B cell (primary cell): Measurements from ENCODE around the gene WASF2. TPM values are rescaled to one million over a fixed set of nuclear protein-coding genes. Genes with fewer than 3 reads are reported as not detected.

Source experiments
- ATAC-seq: fragments of 200-7000 bp; cut with Tn5 transposase; one replicate; pipeline ENCODE4 v1.10.0; 2021; ENCODE audit warnings: low read depth, mild to moderate bottlenecking, moderate number of reproducible peaks, moderate library complexity
- CTCF ChIA-PET: fragments of 350-600 bp; sonication (Branson Sonifier 250); formaldehyde crosslinking; loops from one replicate; lab custom pipeline; 2021; ENCODE audit warnings: antibody characterized with exemption, inconsistent platforms; lab: Charles Lee
- POLR2A ChIA-PET: fragments of 350-600 bp; sonication (Branson Sonifier 250); formaldehyde crosslinking; loops from one replicate; lab custom pipeline; 2021; ENCODE audit warnings: antibody characterized with exemption; lab: Charles Lee
- DNase-seq: peaks from one replicate; pipeline ENCODE4 v3.0.0; 2013
- H2AFZ ChIP-seq: 2 replicates; pipeline ENCODE4 v1.6.1; 2012; ENCODE audit warnings: mild to moderate bottlenecking, low read depth, low read length; ENCODE audit not compliant: insufficient read depth, poor library complexity, severe bottlenecking
- H3K27ac ChIP-seq, 2 donors: 1 replicate in 1 of 2; 2 replicates in 1 of 2; pipeline ENCODE4 v1.5.1; 2012 to 2013; ENCODE audit warnings: low read length in 2 of 2, mild to moderate bottlenecking in 2 of 2, moderate library complexity in 1 of 2
- H3K27me3 ChIP-seq, 4 experiments: fragments of 200-600 bp in 1 of 4; sonication (generic) in 1 of 4; replicated peaks in 1 of 4; 1 replicate in 2 of 4; 2 replicates in 2 of 4; pipeline versions ENCODE4 v1.6.1 to v1.7.0; 2013 to 2016; ENCODE audit warnings: low read length in 3 of 4, mild to moderate bottlenecking in 2 of 4, mixed read lengths in 1 of 4, moderate library complexity in 1 of 4; ENCODE audit not compliant: insufficient read depth in 4 of 4, control insufficient read depth in 3 of 4; ENCODE audit errors: control extremely low read depth in 1 of 4
- H3K36me3 ChIP-seq, 2 experiments: replicated peaks in 1 of 2; 1 replicate in 1 of 2; 2 replicates in 1 of 2; pipeline versions ENCODE4 v1.6.1 to v1.7.1; 2013; ENCODE audit warnings: low read length in 1 of 2; ENCODE audit not compliant: insufficient read depth in 2 of 2, control insufficient read depth in 1 of 2; ENCODE audit errors: control extremely low read depth in 1 of 2, extremely low read depth in 1 of 2
- H3K4me1 ChIP-seq, 2 donors: fragments of 200-600 bp in 1 of 2; sonication (generic) in 1 of 2; 1 replicate in 1 of 2; 2 replicates in 1 of 2; pipeline versions ENCODE4 v1.5.1 to v1.6.1; 2013 to 2017; ENCODE audit warnings: low read length in 2 of 2; ENCODE audit not compliant: control insufficient read depth in 2 of 2, insufficient read depth in 2 of 2
- H3K4me2 ChIP-seq: replicated peaks from 2 replicates; pipeline ENCODE3; 2012; ENCODE audit warnings: mild to moderate bottlenecking, low read depth, low read length; ENCODE audit not compliant: poor library complexity, severe bottlenecking
- H3K4me3 ChIP-seq, 5 experiments: fragments of 200-600 bp in 1 of 5; sonication (generic) in 1 of 5; 1 replicate in 3 of 5; 2 replicates in 2 of 5; pipeline versions ENCODE4 v1.5.1 to v1.7.0; 2011 to 2016; ENCODE audit warnings: low read length in 4 of 5, mild to moderate bottlenecking in 4 of 5, low read depth in 2 of 5, control low read depth in 1 of 5, moderate library complexity in 1 of 5; ENCODE audit not compliant: insufficient read depth in 1 of 5; ENCODE audit errors: control extremely low read depth in 1 of 5, extremely low read depth in 1 of 5
- H3K79me2 ChIP-seq: fragments of 200-600 bp; sonication (generic); one replicate; pipeline ENCODE4 v1.6.0; 2016; ENCODE audit warnings: low read length; ENCODE audit not compliant: control insufficient read depth, insufficient read depth
- H3K9ac ChIP-seq: fragments of 200-600 bp; sonication (generic); 2 replicates; pipeline ENCODE4 v1.6.1; 2017; ENCODE audit warnings: mild to moderate bottlenecking, low read length, moderate library complexity
- H3K9me3 ChIP-seq, 3 donors: one replicate each; pipeline versions ENCODE4 v1.6.1 to v1.7.1; 2013; ENCODE audit warnings: low read length in 2 of 3; ENCODE audit not compliant: control insufficient read depth in 2 of 3, insufficient read depth in 1 of 3; ENCODE audit errors: control extremely low read depth in 1 of 3
- H4K20me1 ChIP-seq: 2 replicates; pipeline ENCODE4 v1.6.0; 2012; ENCODE audit warnings: mild to moderate bottlenecking, low read length; ENCODE audit not compliant: insufficient read depth, control insufficient read depth, poor library complexity, severe bottlenecking
- H3K27ac Mint-ChIP-seq: one replicate; pipeline ENCODE4 v1.8.0; 2021; ENCODE audit warnings: mixed read lengths
- H3K27me3 Mint-ChIP-seq: one replicate; pipeline ENCODE4 v1.8.0; 2021; ENCODE audit warnings: mixed read lengths
- H3K4me1 Mint-ChIP-seq: one replicate; pipeline ENCODE4 v1.8.0; 2021; ENCODE audit warnings: mixed read lengths
- H3K4me3 Mint-ChIP-seq: one replicate; pipeline ENCODE4 v1.8.0; 2021; ENCODE audit warnings: mixed read lengths
- H3K9me3 Mint-ChIP-seq: one replicate; pipeline ENCODE4 v1.8.0; 2022; ENCODE audit warnings: mixed read lengths; ENCODE audit not compliant: insufficient read depth
- EZH2 ChIP-seq: IDR thresholded peaks from 2 replicates; pipeline ENCODE4 v1.6.1; 2012; ENCODE audit warnings: borderline replicate concordance, low read depth, mild to moderate bottlenecking, moderate library complexity, low read length; ENCODE audit not compliant: insufficient read depth, poor library complexity, severe bottlenecking
- WGBS: methylation state at CpG from one replicate; pipeline ENCODE4 v1.1.5; 2013; ENCODE audit warnings: missing lambda C conversion rate; ENCODE audit not compliant: insufficient coverage; 5-methylcytosine and 5-hydroxymethylcytosine counted together
- intact Hi-C: fragments of 100-400 bp; cut with micrococcal nuclease; formaldehyde crosslinking; loops from one replicate; pipeline ENCODE4 v1.10.0; 2022
- polyA plus RNA-seq: library from polyadenylated mRNA; depleted of rRNA; stranded (reverse); fragments of >200 nt; gene quantifications from 2 replicates; pipeline ENCODE4 v1.2.3, GENCODE V29; 2012
- total RNA-seq, 2 donors: library from RNA; stranded (reverse); fragments of 120-200 nt in 1 of 2; gene quantifications; 1 replicate in 1 of 2; 2 replicates in 1 of 2; pipeline versions ENCODE4 v1.2.3 to v1.2.4, GENCODE V29; 2013 to 2022
- TF ChIP-seq, protein P1 (sequence below): fragments of 200-600 bp; IDR thresholded peaks from one replicate; pipeline ENCODE4 v1.8.0; 2022; ENCODE audit warnings: antibody characterized with exemption, mild to moderate bottlenecking

Gene WASF2
- total and polyA plus RNA-seq, 2 donors (not counting 1 experiment from before 2014, with no cell fraction given), result 67.4 to 169 TPM

DNA sequence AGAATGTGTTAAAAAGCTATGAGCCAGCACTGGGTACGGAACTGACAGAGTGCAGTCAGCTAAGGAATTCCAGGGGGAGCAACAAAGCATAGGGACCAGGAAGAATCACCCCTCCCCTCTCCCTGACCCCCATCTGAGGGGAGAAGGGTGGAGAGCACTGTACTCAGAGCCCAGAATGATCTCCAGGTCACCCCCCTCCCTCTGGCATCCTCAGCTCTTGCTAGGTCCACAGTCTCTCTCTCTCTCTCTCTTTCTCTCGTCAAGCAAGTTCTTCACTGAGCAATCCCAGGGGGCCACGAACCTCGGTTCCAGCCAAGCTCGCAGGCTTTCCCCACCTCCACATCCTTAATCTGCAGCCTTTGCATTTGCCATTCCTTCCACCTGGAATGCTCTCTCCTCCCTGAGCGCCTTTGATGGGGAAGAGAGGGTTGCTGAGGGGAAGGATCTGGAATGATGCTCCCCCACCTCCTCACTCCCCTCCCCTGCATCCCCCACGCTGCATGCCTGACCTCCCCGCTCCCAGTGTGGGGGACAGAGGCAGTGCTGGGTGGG is 6.7 kb upstream of the WASF2 start:
- Histone ChIP-seq H3K4me3 (no peak overlapping the region), H3K27ac (no peak overlapping the region), H3K36me3 (no peaks in the 10 kb centered on the region), H3K9ac (no peak overlapping the region), H3K4me1 (peaks cover 18 to 25% of the 10 kb centered on the region in 2 donors), H2AFZ (no peak overlapping the region), H4K20me1 (no peaks in the 10 kb centered on the region), H3K4me2 (no peak overlapping the region), H3K27me3 (no peaks in the 10 kb centered on the region), H3K9me3 (no peaks in the 10 kb centered on the region), H3K79me2 (peaks cover 4% of the 10 kb centered on the region)
- CTCF ChIA-PET, result interaction anchor here (1.3 kb wide), 1 partner anchor 60 kb away, joined by 5 read pairs; no protein-coding TSS in a partner anchor
- no peak for TF ChIP-seq EZH2
- peaks cover 24% of the 10 kb centered on the region for H3K4me1 Mint-ChIP-seq
- WGBS, result 0% methylated on average over 2 of the region's 8 CpGs
- POLR2A ChIA-PET, result interaction anchor here (1.1 kb wide), 1 partner anchor 27 kb away, joined by 3 read pairs; no protein-coding TSS in a partner anchor
- no peak overlapping the region for H3K27ac Mint-ChIP-seq
- H3K4me3 Mint-ChIP-seq, result no peak overlapping the region
- no peaks in the 10 kb centered on the region for H3K9me3 Mint-ChIP-seq
- intact Hi-C loops, result no loop called here
- DNase-seq (no peak), ATAC-seq (no peak)
- H3K27me3 Mint-ChIP-seq, result no peaks in the 10 kb centered on the region

DNA sequence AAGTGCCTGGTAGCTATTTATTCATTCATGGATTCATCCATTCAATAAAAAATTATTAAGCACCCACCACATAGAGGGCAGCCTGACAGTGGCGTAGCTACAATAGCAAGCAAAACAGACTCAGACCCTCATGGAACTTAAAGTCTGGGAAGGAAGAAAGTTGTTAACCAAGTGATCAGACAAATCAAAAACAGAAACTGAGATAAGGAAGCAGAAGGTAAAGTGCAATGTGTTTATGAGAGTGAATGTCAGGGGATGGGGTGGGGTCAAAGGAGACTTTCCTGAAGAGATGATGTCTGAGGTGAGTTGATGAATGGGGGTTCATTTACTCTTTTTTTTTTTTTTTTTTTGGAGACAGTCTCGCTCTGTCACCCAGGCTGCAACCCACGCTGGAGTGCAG is 2.8 kb upstream of the WASF2 start:
- H3K9me3 Mint-ChIP-seq, result no peaks in the 10 kb centered on the region
- Histone ChIP-seq H3K27me3 (no peaks in the 10 kb centered on the region), H3K9ac (no peak overlapping the region), H3K36me3 (no peaks in the 10 kb centered on the region), H3K9me3 (no peaks in the 10 kb centered on the region), H3K4me2 (peak overlapping the region; percentile 75), H3K27ac (peak overlapping the region; percentile 86 to 95), H3K79me2 (peaks cover 29% of the 10 kb centered on the region), H3K4me1 (peaks cover 39 to 49% of the 10 kb centered on the region in 2 donors), H3K4me3 (no peak overlapping the region), H2AFZ (peak overlapping the region; percentile 59), H4K20me1 (peaks cover 8% of the 10 kb centered on the region)
- 100% methylated on average over 1 of the region's 3 CpGs for WGBS
- POLR2A ChIA-PET, result interaction anchor here (0.7 kb wide), 2 partner anchors 40 to 338 kb away, joined by 4 to 9 read pairs; partner anchors contain the start of gene SLC9A1
- CTCF ChIA-PET, result interaction anchor here (0.6 to 2.6 kb wide), 7 partner anchors 11 to 228 kb away, joined by 3 to 9 read pairs (median 4); no protein-coding TSS in a partner anchor
- peak overlapping the region; percentile 95 for H3K27ac Mint-ChIP-seq
- ATAC-seq, result no peak
- intact Hi-C loops, result no loop called here
- H3K4me1 Mint-ChIP-seq, result peaks cover 47% of the 10 kb centered on the region
- no peak for TF ChIP-seq EZH2
- TF ChIP-seq, protein P1, sequence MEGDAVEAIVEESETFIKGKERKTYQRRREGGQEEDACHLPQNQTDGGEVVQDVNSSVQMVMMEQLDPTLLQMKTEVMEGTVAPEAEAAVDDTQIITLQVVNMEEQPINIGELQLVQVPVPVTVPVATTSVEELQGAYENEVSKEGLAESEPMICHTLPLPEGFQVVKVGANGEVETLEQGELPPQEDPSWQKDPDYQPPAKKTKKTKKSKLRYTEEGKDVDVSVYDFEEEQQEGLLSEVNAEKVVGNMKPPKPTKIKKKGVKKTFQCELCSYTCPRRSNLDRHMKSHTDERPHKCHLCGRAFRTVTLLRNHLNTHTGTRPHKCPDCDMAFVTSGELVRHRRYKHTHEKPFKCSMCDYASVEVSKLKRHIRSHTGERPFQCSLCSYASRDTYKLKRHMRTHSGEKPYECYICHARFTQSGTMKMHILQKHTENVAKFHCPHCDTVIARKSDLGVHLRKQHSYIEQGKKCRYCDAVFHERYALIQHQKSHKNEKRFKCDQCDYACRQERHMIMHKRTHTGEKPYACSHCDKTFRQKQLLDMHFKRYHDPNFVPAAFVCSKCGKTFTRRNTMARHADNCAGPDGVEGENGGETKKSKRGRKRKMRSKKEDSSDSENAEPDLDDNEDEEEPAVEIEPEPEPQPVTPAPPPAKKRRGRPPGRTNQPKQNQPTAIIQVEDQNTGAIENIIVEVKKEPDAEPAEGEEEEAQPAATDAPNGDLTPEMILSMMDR, result no peak
- H3K27me3 Mint-ChIP-seq, result no peaks in the 10 kb centered on the region
- peak; percentile 34 for DNase-seq
- H3K4me3 Mint-ChIP-seq, result peak overlapping the region; percentile 69
